K562 (cell line): ENCODE measurements around the gene APP. TPM values are rescaled to one million over a fixed set of nuclear protein-coding genes. Genes with fewer than 3 reads are reported as not detected.

Experiments
- ATAC-seq: fragments of 200-7000 bp; cut with Tn5 transposase; 3 replicates; pipeline ENCODE4 v1.9.1; 2020; ENCODE audit warnings: moderate library complexity
- BruUV-seq: library from RNA; stranded (reverse); fragments of 400-500 nt; replicated peaks from 2 replicates; lab custom pipeline; 2021; lab: Mats Ljungman, UMichigan
- CTCF ChIA-PET: fragments of 300-600 bp; formaldehyde crosslinking; extraction: SDS; loops from one replicate; lab custom pipeline; 2021; ENCODE audit warnings: low intra/inter-chr PET ratio; lab: Yijun Ruan, JAX
- POLR2A ChIA-PET: fragments of 300-600, 350-650 bp; sonication (Branson Sonifier 250); formaldehyde crosslinking; extraction: SDS; loops from one replicate; lab custom pipeline; 2021; ENCODE audit warnings: antibody characterized with exemption, inconsistent platforms; lab: Yijun Ruan, JAX
- DNase-seq, 4 experiments: peaks; one replicate each; pipeline versions ENCODE4 v3.0.0 to v3.0.0-alpha.2; 2011 to 2018; ENCODE audit warnings: low spot score in 3 of 4, mixed read lengths in 3 of 4; ENCODE audit errors: extremely low read depth in 1 of 4
- FAIRE-seq: peaks from 2 replicates; lab custom pipeline; 2011; peaks lifted over from hg19 to GRCh38; lab: Jason Lieb, UNC
- H2AFZ ChIP-seq: 2 replicates; pipeline ENCODE4 v1.6.0; 2011; ENCODE audit warnings: low read depth, low read length, control low read depth, inconsistent platforms
- H3K27ac ChIP-seq: fragments of 200-600 bp; 3 replicates; pipeline ENCODE4 v1.8.0; 2011; ENCODE audit warnings: low read depth, mild to moderate bottlenecking, control low read depth, inconsistent platforms, low read length, moderate library complexity, mixed read lengths; ENCODE audit errors: extremely low read depth
- H3K27me3 ChIP-seq, 2 experiments: fragments of 300-600 bp in 1 of 2; 2 replicates in 1 of 2; 3 replicates in 1 of 2; pipeline versions ENCODE4 v1.6.0 to v1.8.0; 2011; ENCODE audit warnings: inconsistent platforms in 2 of 2, low read length in 2 of 2, mild to moderate bottlenecking in 1 of 2, mixed read lengths in 1 of 2, moderate library complexity in 1 of 2; ENCODE audit not compliant: control insufficient read depth in 2 of 2, insufficient read depth in 2 of 2
- H3K36me3 ChIP-seq: fragments of 300-600 bp; 3 replicates; pipeline ENCODE4 v1.8.0; 2011; ENCODE audit warnings: mild to moderate bottlenecking, low read length, inconsistent platforms; ENCODE audit not compliant: control insufficient read depth, insufficient read depth
- H3K4me1 ChIP-seq, 2 experiments: fragments of 200-600 bp in 1 of 2; replicated peaks in 1 of 2; 2 replicates in 1 of 2; 3 replicates in 1 of 2; pipeline versions ENCODE4 v1.5.1 to v1.8.0; 2011; ENCODE audit warnings: inconsistent platforms in 2 of 2, low read length in 2 of 2, mild to moderate bottlenecking in 1 of 2, mixed read lengths in 1 of 2, moderate library complexity in 1 of 2; ENCODE audit not compliant: control insufficient read depth in 2 of 2, insufficient read depth in 2 of 2
- H3K4me2 ChIP-seq: 2 replicates; pipeline ENCODE4 v1.6.1; 2011; ENCODE audit warnings: low read length, control low read depth, inconsistent platforms, mixed read lengths; ENCODE audit not compliant: insufficient read depth
- H3K4me3 ChIP-seq: fragments of 200-600 bp; sonication (generic), shearing (Covaris generic); 2 replicates; pipeline ENCODE4 v1.5.1; 2016; ENCODE audit warnings: control low read depth, inconsistent platforms
- H3K79me2 ChIP-seq: fragments of 200-600 bp; 3 replicates; pipeline ENCODE4 v1.8.0; 2011; ENCODE audit warnings: low read length, inconsistent platforms; ENCODE audit not compliant: control insufficient read depth, insufficient read depth
- H3K9ac ChIP-seq, 2 experiments: 2 replicates each; pipeline versions ENCODE4 v1.6.0 to v1.6.1; 2011; ENCODE audit warnings: low read depth in 2 of 2, low read length in 2 of 2, control low read depth in 1 of 2, inconsistent platforms in 1 of 2, mild to moderate bottlenecking in 1 of 2, mixed read lengths in 1 of 2; ENCODE audit not compliant: insufficient read depth in 1 of 2
- H3K9me1 ChIP-seq: one replicate; pipeline ENCODE4 v1.6.0; 2011; ENCODE audit warnings: inconsistent platforms, mild to moderate bottlenecking, low read length, moderate library complexity; ENCODE audit not compliant: control insufficient read depth, insufficient read depth
- H3K9me3 ChIP-seq: replicated peaks from 2 replicates; pipeline ENCODE4 v1.5.1; 2011; ENCODE audit warnings: low read depth, low read length, inconsistent platforms; ENCODE audit not compliant: control insufficient read depth, insufficient read depth
- H4K20me1 ChIP-seq: replicated peaks from 2 replicates; pipeline ENCODE4 v1.6.1; 2011; ENCODE audit warnings: low read length, inconsistent platforms, mixed read lengths; ENCODE audit not compliant: control insufficient read depth, insufficient read depth
- BMI1 ChIP-seq: fragments of 150-350 bp; IDR thresholded peaks from 2 replicates; pipeline ENCODE4 v1.6.1; 2014; ENCODE audit warnings: low read length
- BRF1 ChIP-seq: IDR thresholded peaks from 3 replicates; pipeline ENCODE4 v1.6.1; 2011; ENCODE audit warnings: borderline replicate concordance, mild to moderate bottlenecking; ENCODE audit not compliant: insufficient read length; ENCODE audit errors: extremely low read depth
- EHMT2 ChIP-seq: fragments of 450-650 bp; IDR thresholded peaks from 2 replicates; pipeline ENCODE4 v1.6.1; 2018; ENCODE audit warnings: antibody characterized with exemption
- ESRRB ChIP-seq: fragments of 250-450 bp; sonication (Bioruptor Pico); IDR thresholded peaks from 2 replicates; pipeline ENCODE4 v1.5.0; 2020; ENCODE audit warnings: mild to moderate bottlenecking, moderate library complexity, borderline replicate concordance
- FOXM1 ChIP-seq, 2 experiments: fragments of 450-650 bp in 1 of 2; sonication (generic) in 1 of 2; formaldehyde crosslinking in 1 of 2; IDR thresholded peaks; 2 replicates each; pipeline versions ENCODE4 v1.6.1 to v1.9.0; 2017 to 2022; ENCODE audit warnings: low read depth in 2 of 2, mild to moderate bottlenecking in 2 of 2, missing genetic modification reagents in 1 of 2, moderate library complexity in 1 of 2
- IRF2 ChIP-seq: sonication (generic); formaldehyde crosslinking; IDR thresholded peaks from 2 replicates; pipeline ENCODE4 v1.8.1; 2022; ENCODE audit warnings: mild to moderate bottlenecking, missing genetic modification reagents
- KAT7 ChIP-seq: sonication (generic); formaldehyde crosslinking; IDR thresholded peaks from 2 replicates; pipeline ENCODE4 v1.8.0; 2022; ENCODE audit warnings: missing genetic modification reagents, mild to moderate bottlenecking, borderline replicate concordance
- KDM4B ChIP-seq, 2 experiments: fragments of 450-650 bp in 1 of 2; sonication (generic) in 1 of 2; IDR thresholded peaks; 2 replicates each; pipeline ENCODE4 v1.6.1; 2016 to 2017; ENCODE audit warnings: borderline replicate concordance in 2 of 2, antibody characterized with exemption in 1 of 2, low read depth in 1 of 2, mild to moderate bottlenecking in 1 of 2
- KHSRP ChIP-seq: fragments of 450-650 bp; IDR thresholded peaks from 2 replicates; pipeline ENCODE4 v1.6.1; 2017
- POLR2B ChIP-seq: fragments of 450-650 bp; IDR thresholded peaks from 2 replicates; pipeline ENCODE4 v1.6.1; 2018; ENCODE audit warnings: low read depth; ENCODE audit not compliant: partially characterized antibody
- PURB ChIP-seq: sonication (generic); formaldehyde crosslinking; IDR thresholded peaks from 2 replicates; pipeline ENCODE4 v1.9.0; 2021; ENCODE audit warnings: low read depth, mild to moderate bottlenecking, missing genetic modification reagents
- SREBF2 ChIP-seq: sonication (generic); formaldehyde crosslinking; IDR thresholded peaks from 2 replicates; pipeline ENCODE4 v1.4.0; 2020; ENCODE audit warnings: mild to moderate bottlenecking, missing genetic modification reagents
- TCF7 ChIP-seq: sonication (generic); IDR thresholded peaks from 2 replicates; pipeline ENCODE4 v1.6.1; 2016; ENCODE audit warnings: antibody characterized with exemption, borderline replicate concordance
- TEAD1 ChIP-seq, 2 experiments: fragments of 450-650 bp in 1 of 2; sonication (generic) in 1 of 2; formaldehyde crosslinking; IDR thresholded peaks; 2 replicates each; pipeline versions ENCODE4 v1.4.0 to v1.8.0; 2020 to 2022; ENCODE audit warnings: mild to moderate bottlenecking in 2 of 2, missing genetic modification reagents in 1 of 2
- TOE1 ChIP-seq, 2 experiments: fragments of 450-650 bp in 1 of 2; sonication (generic) in 1 of 2; formaldehyde crosslinking in 1 of 2; IDR thresholded peaks; 2 replicates each; pipeline versions ENCODE4 v1.7.1 to v1.8.0; 2016 to 2022; ENCODE audit warnings: borderline replicate concordance in 2 of 2, mild to moderate bottlenecking in 2 of 2, antibody characterized with exemption in 1 of 2, inconsistent platforms in 1 of 2, low read depth in 1 of 2, missing genetic modification reagents in 1 of 2, moderate library complexity in 1 of 2
- U2AF2 ChIP-seq: fragments of 200-400 bp; formaldehyde crosslinking; optimal IDR thresholded peaks from 2 replicates; pipeline ENCODE3; 2017; ENCODE audit warnings: low read depth, mild to moderate bottlenecking, low read length
- USF2 ChIP-seq: sonication (generic); formaldehyde crosslinking; IDR thresholded peaks from 2 replicates; pipeline ENCODE4 v1.5.0; 2020; ENCODE audit warnings: missing genetic modification reagents
- ZNF644 ChIP-seq: fragments of 200-800 bp; sonication (Bioruptor generic); IDR thresholded peaks from 2 replicates; pipeline ENCODE4 v1.6.1; 2016; ENCODE audit warnings: low read depth, missing genetic modification characterization, missing compliant biosample characterization
- ZSCAN32 ChIP-seq: fragments of 450-650 bp; formaldehyde crosslinking; IDR thresholded peaks from 2 replicates; pipeline ENCODE4 v1.4.0; 2020; ENCODE audit warnings: mild to moderate bottlenecking, moderate library complexity
- WGBS: fragments of 100-300 bp; shearing (Covaris generic); methylation state at CpG from one replicate; pipeline ENCODE4 v1.1.6; 2016; ENCODE audit warnings: low coverage, mixed read lengths; ENCODE audit not compliant: insufficient coverage; ENCODE audit errors: missing lambda C conversion rate; 5-methylcytosine and 5-hydroxymethylcytosine counted together
- in situ Hi-C: fragments of 300-500 bp; cut with MboI; formaldehyde crosslinking; loops from 4 replicates; pipeline ENCODE4 v1.15.0; 2018; ENCODE audit warnings: inconsistent platforms, mixed read lengths
- intact Hi-C: fragments of 100-400 bp; cut with micrococcal nuclease; formaldehyde crosslinking; loops from 2 replicates; pipeline ENCODE4 v1.14.2; 2022
- polyA plus RNA-seq, 8 experiments: library from polyadenylated mRNA; depleted of rRNA in 4 of 8; stranded (reverse) in 5 of 8; unstranded in 3 of 8; fragments of >200 nt; fragmentation: Nextera tagmentation in 2 of 8; fragmentation: Illumina TruSeq in 1 of 8; extraction: Ambion mirVana in 2 of 8; extraction: Trizol in 1 of 8; gene quantifications; 2 replicates each; pipeline versions ENCODE4 v1.2.1 to v1.2.3, GENCODE V29; 2011 to 2014; ENCODE audit warnings: inconsistent platforms in 1 of 8, missing spikeins in 1 of 8
- total RNA-seq, 7 experiments: library from RNA; depleted of rRNA in 6 of 7; stranded (reverse); fragments of >200 nt in 6 of 7; fragmentation: Illumina TruSeq in 2 of 7; extraction: Trizol in 2 of 7; gene quantifications; 2 replicates each; pipeline versions ENCODE4 v1.2.1 to v1.2.3, GENCODE V29; 2011 to 2021; ENCODE audit warnings: low replicate concordance in 1 of 7

The APP gene
- total and polyA plus RNA-seq, 9 of the 15 experiments (the other 6 are each of a cell fraction or from before 2014, with no cell fraction given): 0.01 to 1.5 (median 0.16) TPM; not detected in 5

DNA sequence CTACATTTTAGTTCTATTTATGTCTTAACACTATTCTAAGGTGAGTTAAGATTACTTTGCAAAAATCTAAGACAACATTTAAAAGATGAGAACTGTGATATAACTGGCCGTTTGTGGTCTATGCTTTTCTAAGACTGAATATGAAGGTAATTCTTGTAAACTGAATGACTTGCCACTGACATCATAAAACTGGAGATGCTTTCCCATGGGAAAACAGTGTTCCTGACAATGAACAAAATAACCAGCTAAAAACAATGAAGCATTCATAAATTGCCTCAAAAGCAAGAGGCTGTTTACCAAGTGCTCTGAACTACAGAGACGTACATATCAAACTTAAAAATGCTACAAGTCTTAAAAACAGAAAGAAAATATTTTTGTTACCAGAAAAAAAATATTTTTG lies 54.7 kb downstream of the APP start:
- FAIRE-seq: no peak
- WGBS: 0% methylated on average over 2 of the region's 2 CpGs
- no peak for ATAC-seq
- H3K27me3 ChIP-seq: no peaks in the 10 kb centered on the region
- no peaks in the 10 kb centered on the region for H3K4me1 ChIP-seq
- no peaks in the 10 kb centered on the region for H3K9me1 ChIP-seq
- BruUV-seq: no TSS peak
- no peak overlapping the region for H2AFZ ChIP-seq
- no peak overlapping the region for H3K4me3 ChIP-seq
- ChIA-PET CTCF (no interaction called here), POLR2A (no interaction called here)
- no peaks in the 10 kb centered on the region for H3K36me3 ChIP-seq
- no peak for DNase-seq
- TF ChIP-seq KDM4B (IDR thresholded peaks at IDR 0.05; ENCODE audit: borderline replicate concordance in 2 of 2, low read depth in 1 of 2) (no peak), IRF2 (CRISPR knock-in tag) (no peak), ZNF644 (no peak), KHSRP (no peak), EHMT2 (no peak), KAT7 (CRISPR knock-in tag) (no peak), U2AF2 (no peak), TCF7 (no peak), TEAD1 (CRISPR knock-in tag; IDR thresholded peaks at IDR 0.05) (no peak), ZSCAN32 (CRISPR knock-in tag) (no peak), POLR2B (no peak), PURB (CRISPR knock-in tag) (no peak), SREBF2 (CRISPR knock-in tag) (no peak), USF2 (CRISPR knock-in tag) (no peak), BRF1 (no peak), BMI1 (no peak), FOXM1 (IDR thresholded peaks at IDR 0.05; ENCODE audit: low read depth) (no peak), FOXM1 (CRISPR knock-in tag; IDR thresholded peaks at IDR 0.05; ENCODE audit: low read depth) (no peak), TOE1 (IDR thresholded peaks at IDR 0.05; ENCODE audit: borderline replicate concordance) (no peak), TOE1 (CRISPR knock-in tag; IDR thresholded peaks at IDR 0.05; ENCODE audit: borderline replicate concordance, low read depth) (no peak), ESRRB (no peak)
- intact Hi-C loops (no loop called here), in situ Hi-C loops (no loop called here)
- H4K20me1 ChIP-seq: no peaks in the 10 kb centered on the region
- H3K27ac ChIP-seq: no peak overlapping the region
- no peaks in the 10 kb centered on the region for H3K79me2 ChIP-seq
- H3K9ac ChIP-seq: no peak overlapping the region
- no peaks in the 10 kb centered on the region for H3K9me3 ChIP-seq
- H3K4me2 ChIP-seq: no peak overlapping the region
